ENCODE measurements around the gene ITGA5. TPM values are rescaled to one million over a fixed set of nuclear protein-coding genes. Genes with fewer than 3 reads are reported as not detected.

The ITGA5 gene
- total and polyA plus RNA-seq, 2 of the 13 experiments (the other 11 are each of a cell fraction or from before 2014, with no cell fraction given) = 0.20 to 0.40 TPM

DNA sequence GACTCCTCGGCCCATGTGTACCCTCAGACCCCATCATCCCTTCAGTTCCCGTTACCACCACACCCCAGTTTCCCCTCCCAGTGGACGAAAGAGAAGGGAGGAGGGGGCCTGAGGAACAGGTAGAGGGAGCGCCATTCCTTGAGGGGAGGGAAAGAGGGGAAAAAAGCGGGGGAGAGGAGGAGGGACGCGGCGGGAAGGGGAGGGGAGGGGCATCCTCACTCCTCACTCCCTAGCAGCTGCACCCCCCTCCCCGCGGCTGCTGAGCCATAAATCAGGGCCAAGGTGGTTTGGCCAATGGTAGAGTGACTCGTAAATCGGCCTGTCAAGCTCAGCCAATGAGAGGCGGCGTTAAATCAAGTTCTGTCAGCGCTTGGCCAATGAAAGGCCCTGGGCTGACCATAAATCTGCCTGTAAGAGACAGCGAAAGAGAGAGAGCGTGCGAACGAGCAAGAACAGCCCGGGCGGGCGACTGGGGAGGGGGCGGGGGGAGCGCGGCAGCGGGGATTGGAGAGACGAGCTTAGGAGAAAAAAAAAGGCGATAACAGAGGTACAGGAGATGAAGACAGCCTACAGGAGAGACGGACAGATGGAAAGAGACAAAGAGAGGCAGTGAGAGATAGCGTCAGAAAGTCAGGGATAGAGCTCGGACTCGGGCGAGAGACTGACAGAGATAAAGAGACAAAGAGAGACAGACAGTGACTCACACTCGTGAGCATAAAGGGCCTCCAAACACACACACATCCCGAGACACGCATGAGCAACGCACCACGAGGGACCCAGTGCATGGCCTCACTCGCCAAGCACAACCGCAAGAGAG lies 59.9 kb downstream of the ITGA5 start (continued):
- TF ChIP-seq, protein P1, sequence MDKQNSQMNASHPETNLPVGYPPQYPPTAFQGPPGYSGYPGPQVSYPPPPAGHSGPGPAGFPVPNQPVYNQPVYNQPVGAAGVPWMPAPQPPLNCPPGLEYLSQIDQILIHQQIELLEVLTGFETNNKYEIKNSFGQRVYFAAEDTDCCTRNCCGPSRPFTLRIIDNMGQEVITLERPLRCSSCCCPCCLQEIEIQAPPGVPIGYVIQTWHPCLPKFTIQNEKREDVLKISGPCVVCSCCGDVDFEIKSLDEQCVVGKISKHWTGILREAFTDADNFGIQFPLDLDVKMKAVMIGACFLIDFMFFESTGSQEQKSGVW (CRISPR knock-in tag; IDR thresholded peaks at IDR 0.05; ENCODE audit: borderline replicate concordance) = no peak
- TF ChIP-seq HMG20B (CRISPR knock-in tag; conservative IDR thresholded peaks at IDR 0.05) (peak; percentile 95), ARID4A (CRISPR knock-in tag; IDR thresholded peaks at IDR 0.05; ENCODE audit: borderline replicate concordance) (peak; percentile 65; the same call in 1 of the 2 replicates), ARID5B (CRISPR knock-in tag; IDR thresholded peaks at IDR 0.05) (peak; percentile 23; the same call in 1 of the 2 replicates), ZNF180 (CRISPR knock-in tag; IDR thresholded peaks at IDR 0.05; ENCODE audit: borderline replicate concordance, low read depth) (no peak), ZMYM4 (CRISPR knock-in tag; IDR thresholded peaks at IDR 0.05) (peak; percentile 73; the same call in 1 of the 2 replicates), TFAP4 (IDR thresholded peaks at IDR 0.05; ENCODE audit: borderline replicate concordance, low read depth) (peak; percentile 61; the same call in 1 of the 2 replicates)
- TF ChIP-seq, protein P2, sequence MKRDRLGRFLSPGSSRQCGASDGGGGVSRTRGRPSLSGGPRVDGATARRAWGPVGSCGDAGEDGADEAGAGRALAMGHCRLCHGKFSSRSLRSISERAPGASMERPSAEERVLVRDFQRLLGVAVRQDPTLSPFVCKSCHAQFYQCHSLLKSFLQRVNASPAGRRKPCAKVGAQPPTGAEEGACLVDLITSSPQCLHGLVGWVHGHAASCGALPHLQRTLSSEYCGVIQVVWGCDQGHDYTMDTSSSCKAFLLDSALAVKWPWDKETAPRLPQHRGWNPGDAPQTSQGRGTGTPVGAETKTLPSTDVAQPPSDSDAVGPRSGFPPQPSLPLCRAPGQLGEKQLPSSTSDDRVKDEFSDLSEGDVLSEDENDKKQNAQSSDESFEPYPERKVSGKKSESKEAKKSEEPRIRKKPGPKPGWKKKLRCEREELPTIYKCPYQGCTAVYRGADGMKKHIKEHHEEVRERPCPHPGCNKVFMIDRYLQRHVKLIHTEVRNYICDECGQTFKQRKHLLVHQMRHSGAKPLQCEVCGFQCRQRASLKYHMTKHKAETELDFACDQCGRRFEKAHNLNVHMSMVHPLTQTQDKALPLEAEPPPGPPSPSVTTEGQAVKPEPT (CRISPR knock-in tag; IDR thresholded peaks at IDR 0.05; ENCODE audit: low read depth) = no peak
- TF ChIP-seq, protein P3, sequence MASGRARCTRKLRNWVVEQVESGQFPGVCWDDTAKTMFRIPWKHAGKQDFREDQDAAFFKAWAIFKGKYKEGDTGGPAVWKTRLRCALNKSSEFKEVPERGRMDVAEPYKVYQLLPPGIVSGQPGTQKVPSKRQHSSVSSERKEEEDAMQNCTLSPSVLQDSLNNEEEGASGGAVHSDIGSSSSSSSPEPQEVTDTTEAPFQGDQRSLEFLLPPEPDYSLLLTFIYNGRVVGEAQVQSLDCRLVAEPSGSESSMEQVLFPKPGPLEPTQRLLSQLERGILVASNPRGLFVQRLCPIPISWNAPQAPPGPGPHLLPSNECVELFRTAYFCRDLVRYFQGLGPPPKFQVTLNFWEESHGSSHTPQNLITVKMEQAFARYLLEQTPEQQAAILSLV (CRISPR knock-in tag; IDR thresholded peaks at IDR 0.05; ENCODE audit: borderline replicate concordance) = 0 out of 2 replicates have a peak, but pooled peaks have one; percentile 22
